ENCODE measurements around the gene BEST4.
"Not testable (repeated sequence)": the region's sequence is repeated elsewhere in the genome, so short reads cannot be mapped to it uniquely, and the experiment has no call there.

Gene BEST4

GRCh38 chr1:44777969-44778635, 9.9 kb downstream of the BEST4 start:
- no peak for DNase-seq (ENCODE audit: low read depth)

DNA sequence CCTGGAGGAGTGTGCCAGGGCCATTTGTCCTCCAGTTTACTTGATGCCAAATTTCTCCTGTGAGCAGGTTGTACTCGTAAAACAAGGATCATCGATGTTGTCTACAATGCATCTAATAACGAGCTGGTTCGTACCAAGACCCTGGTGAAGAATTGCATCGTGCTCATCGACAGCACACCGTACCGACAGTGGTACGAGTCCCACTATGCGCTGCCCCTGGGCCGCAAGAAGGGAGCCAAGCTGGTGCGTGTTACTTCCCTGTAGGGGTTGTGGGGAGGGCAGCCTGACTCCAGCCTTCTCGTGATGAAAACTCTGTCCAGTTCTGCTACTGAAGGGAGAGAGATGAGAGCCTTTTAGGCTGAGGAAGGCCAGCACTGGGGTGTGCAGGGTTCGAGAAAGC, 10.4 kb downstream of the BEST4 start:
- no peak for DNase-seq (ENCODE audit: low read depth)

DNA sequence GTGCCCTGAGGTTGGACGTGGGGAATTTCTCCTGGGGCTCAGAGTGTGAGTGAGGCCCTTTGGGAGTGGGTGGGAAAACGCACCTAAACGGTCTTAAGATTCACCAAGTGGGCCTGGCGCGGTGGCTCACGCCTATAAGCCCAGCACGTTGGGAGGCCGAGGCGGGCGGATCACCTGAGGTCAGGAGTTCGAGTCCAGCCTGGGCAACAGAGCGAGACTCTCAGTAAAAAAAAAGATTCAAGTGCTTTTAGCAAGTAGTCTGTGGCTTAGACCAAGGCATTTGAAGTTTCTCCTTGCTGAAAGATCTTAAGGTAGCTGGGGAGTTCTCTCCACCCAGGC, 11.3 kb downstream of the BEST4 start:
- DNase-seq (ENCODE audit: low read depth): no peak

- no peak for DNase-seq (ENCODE audit: low read depth)
Observed at GRCh38 chr1:44775930-44776729, 11.8 kb downstream of the BEST4 start.

GRCh38 chr1:44775078-44775929, 12.7 kb downstream of the BEST4 start, which contains the start of gene RPS8:
Gene RPS8, plus strand, starts transcription at chr1:44775540. Its CDS starts 57 bp downstream, at chr1:44775597.
- DNase-seq (ENCODE audit: low read depth): peak; percentile 74

DNA sequence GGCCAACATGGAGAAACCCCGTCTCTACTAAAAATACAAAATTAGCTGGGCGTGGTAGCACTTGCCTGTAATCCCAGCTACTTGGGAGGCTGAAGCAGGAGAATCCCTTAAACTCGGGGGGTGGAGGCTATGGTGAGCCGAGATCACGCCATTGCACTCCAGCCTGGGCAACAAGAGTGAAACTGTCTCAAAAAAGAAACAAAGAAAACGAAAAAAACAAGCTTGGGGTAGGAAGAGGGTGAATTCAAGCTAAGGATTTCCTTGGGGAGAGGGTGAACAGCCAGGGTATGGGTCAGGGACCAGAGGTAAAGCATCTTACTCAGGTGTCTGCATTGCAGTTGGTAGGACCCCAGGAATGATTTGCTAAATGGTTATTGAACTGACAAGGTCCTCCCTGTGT, 21.5 kb downstream of the BEST4 start:
- DNase-seq (ENCODE audit: low read depth): not testable (repeated sequence)

GRCh38 chr1:44760876-44761275, 27.1 kb downstream of the BEST4 start:
- DNase-seq (ENCODE audit: low read depth): no peak

GRCh38 chr1:44759077-44759476, 28.9 kb downstream of the BEST4 start:
- no peak for DNase-seq (ENCODE audit: low read depth)

- DNase-seq (ENCODE audit: low read depth): no peak
Observed at GRCh38 chr1:44757420-44757819, 30.6 kb downstream of the BEST4 start.

GRCh38 chr1:44747878-44748277, 40.1 kb downstream of the BEST4 start:
- no peak for DNase-seq (ENCODE audit: low read depth)

GRCh38 chr1:44743211-44743610, 44.8 kb downstream of the BEST4 start:
- no peak for DNase-seq (ENCODE audit: low read depth)

- no peak for DNase-seq (ENCODE audit: low read depth)
Observed at GRCh38 chr1:44740179-44740617, 47.8 kb downstream of the BEST4 start.

DNA sequence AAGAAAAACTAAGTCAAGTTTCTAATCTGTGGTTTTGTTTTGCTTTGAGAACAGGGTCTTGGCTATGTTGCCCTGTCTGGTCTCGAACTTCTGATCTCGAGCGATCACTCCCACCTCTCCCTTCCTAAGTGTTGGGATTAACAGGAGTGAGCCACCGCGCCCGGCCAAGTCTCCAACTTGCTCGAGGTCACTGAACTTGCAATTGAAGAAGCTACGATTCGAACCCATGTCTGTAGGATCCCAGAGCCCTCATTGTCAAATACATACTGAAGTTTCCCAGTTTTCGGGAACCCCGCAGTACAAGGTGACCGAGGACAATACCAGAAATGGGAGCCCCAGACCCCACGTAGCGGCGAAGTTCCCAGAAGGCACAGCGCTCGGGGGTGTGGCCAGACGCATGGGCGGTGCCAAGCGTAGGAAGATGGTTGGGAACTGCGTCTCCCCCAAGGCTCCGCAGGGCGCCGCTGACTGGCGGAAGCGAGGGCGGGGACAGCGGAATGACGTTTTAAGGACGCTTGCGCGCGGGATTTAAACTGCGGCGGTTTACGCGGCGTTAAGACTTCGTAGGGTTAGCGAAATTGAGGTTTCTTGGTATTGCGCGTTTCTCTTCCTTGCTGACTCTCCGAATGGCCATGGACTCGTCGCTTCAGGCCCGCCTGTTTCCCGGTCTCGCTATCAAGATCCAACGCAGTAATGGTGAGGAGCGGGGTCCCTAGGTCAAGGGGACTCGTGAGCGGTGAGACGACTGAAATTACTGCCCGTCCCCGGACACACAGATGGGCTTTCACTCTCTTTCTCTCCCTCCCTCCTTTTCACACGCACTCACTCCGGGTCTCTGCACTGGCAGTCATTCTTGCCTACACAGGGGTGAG, 48.4 kb downstream of the BEST4 start, which contains the start of gene KIF2C:
TSS of gene KIF2C (plus strand) at position 531 of the 872 bp plus-strand sequence. CDS start at position 627, 96 bp downstream.
- DNase-seq (ENCODE audit: low read depth): peak; percentile 92

DNA sequence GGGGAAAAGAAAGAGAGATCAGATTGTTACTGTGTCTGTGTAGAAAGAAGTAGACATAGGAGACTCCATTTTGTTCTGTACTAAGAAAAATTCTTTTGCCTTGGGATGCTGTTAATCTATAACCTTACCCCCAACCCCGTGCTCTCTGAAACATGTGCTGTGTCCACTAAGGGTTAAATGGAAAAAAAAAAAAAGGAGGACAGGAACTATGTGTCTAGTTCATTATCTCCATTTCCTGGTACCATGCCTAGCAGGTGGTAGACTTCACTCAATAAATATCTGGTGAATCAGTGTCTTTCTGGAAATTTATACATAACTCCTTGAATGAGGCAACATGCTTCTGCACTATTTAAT, 49.0 kb downstream of the BEST4 start:
- not testable (repeated sequence) for DNase-seq (ENCODE audit: low read depth)

- no peak for DNase-seq (ENCODE audit: low read depth)
Observed at GRCh38 chr1:44735992-44736391, 52.0 kb downstream of the BEST4 start.

DNA sequence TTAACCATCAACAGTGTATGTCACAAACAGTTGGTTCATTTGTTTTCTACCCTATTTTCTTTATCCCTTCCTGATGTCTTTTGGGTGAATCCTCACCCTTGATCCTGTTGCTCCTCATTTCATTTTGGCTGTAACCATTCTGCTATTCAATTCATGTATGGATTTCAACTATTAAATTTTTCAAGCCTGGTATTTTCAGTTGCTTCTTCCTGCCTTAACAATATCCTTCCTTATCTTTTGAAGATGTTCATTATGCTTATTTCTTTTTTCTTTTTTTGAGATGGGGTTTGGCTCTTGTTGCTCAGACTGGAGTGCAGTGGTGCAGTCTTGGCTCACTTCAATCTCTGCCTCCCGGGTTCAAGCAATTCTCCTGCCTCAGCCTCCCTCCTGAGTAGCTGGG, 54.2 kb downstream of the BEST4 start:
- DNase-seq (ENCODE audit: low read depth): no peak
